Ishikawa (cell line): ENCODE results near the gene PDZD2.

Source experiments
- CEBPB ChIP-seq: IDR thresholded peaks from 2 replicates; pipeline ENCODE4 v1.6.1; 2012
- CREB1 ChIP-seq: IDR thresholded peaks from 2 replicates; pipeline ENCODE4 v1.6.1; 2012; ENCODE audit warnings: low read depth
- EGR1 ChIP-seq: IDR thresholded peaks from 2 replicates; pipeline ENCODE4 v1.6.1; 2012
- RAD21 ChIP-seq: IDR thresholded peaks from 2 replicates; pipeline ENCODE4 v1.6.1; 2012; ENCODE audit warnings: low read depth
- TAF1 ChIP-seq: IDR thresholded peaks from 2 replicates; pipeline ENCODE4 v1.6.1; 2012; ENCODE audit warnings: low read depth, mild to moderate bottlenecking
- YY1 ChIP-seq: IDR thresholded peaks from 2 replicates; pipeline ENCODE4 v1.6.1; 2012; ENCODE audit warnings: low read depth
- ZBTB7A ChIP-seq: IDR thresholded peaks from 2 replicates; pipeline ENCODE4 v1.6.1; 2012; ENCODE audit warnings: low read depth
- TF ChIP-seq, protein P1 (sequence below): IDR thresholded peaks from 2 replicates; pipeline ENCODE4 v1.6.1; 2012; ENCODE audit warnings: low read depth, mild to moderate bottlenecking

GRCh38 chr5:31771500-31771899 lies 132.6 kb downstream of the PDZD2 start:
- TF ChIP-seq EGR1: no peak
- TF ChIP-seq TAF1: no peak
- TF ChIP-seq RAD21: no peak
- no peak for TF ChIP-seq CREB1
- TF ChIP-seq ZBTB7A: no peak
- TF ChIP-seq YY1: no peak
- TF ChIP-seq, protein P1, sequence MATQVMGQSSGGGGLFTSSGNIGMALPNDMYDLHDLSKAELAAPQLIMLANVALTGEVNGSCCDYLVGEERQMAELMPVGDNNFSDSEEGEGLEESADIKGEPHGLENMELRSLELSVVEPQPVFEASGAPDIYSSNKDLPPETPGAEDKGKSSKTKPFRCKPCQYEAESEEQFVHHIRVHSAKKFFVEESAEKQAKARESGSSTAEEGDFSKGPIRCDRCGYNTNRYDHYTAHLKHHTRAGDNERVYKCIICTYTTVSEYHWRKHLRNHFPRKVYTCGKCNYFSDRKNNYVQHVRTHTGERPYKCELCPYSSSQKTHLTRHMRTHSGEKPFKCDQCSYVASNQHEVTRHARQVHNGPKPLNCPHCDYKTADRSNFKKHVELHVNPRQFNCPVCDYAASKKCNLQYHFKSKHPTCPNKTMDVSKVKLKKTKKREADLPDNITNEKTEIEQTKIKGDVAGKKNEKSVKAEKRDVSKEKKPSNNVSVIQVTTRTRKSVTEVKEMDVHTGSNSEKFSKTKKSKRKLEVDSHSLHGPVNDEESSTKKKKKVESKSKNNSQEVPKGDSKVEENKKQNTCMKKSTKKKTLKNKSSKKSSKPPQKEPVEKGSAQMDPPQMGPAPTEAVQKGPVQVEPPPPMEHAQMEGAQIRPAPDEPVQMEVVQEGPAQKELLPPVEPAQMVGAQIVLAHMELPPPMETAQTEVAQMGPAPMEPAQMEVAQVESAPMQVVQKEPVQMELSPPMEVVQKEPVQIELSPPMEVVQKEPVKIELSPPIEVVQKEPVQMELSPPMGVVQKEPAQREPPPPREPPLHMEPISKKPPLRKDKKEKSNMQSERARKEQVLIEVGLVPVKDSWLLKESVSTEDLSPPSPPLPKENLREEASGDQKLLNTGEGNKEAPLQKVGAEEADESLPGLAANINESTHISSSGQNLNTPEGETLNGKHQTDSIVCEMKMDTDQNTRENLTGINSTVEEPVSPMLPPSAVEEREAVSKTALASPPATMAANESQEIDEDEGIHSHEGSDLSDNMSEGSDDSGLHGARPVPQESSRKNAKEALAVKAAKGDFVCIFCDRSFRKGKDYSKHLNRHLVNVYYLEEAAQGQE: no peak
- TF ChIP-seq CEBPB: no peak
